Mesenchymal stem cell (in vitro differentiated cells and primary cell): ENCODE measurements around the gene PLCXD3.
"Not testable (repeated sequence)": the region's sequence is repeated elsewhere in the genome, so short reads cannot be mapped to it uniquely, and the experiment has no call there.

Experiments used
- DNase-seq: peaks from one replicate; pipeline ENCODE4 v3.0.0-alpha.2; 2013
- H2AFZ ChIP-seq: one replicate; pipeline ENCODE4 v1.6.1; 2013; ENCODE audit warnings: low read depth, mild to moderate bottlenecking, control low read depth, inconsistent platforms, low read length, moderate library complexity
- H2AK5ac ChIP-seq: 2 replicates; pipeline ENCODE4 v1.6.1; 2013; ENCODE audit warnings: low read length, moderate library complexity, mild to moderate bottlenecking, inconsistent platforms; ENCODE audit not compliant: severe bottlenecking
- H2BK120ac ChIP-seq: one replicate; pipeline ENCODE4 v1.6.1; 2013; ENCODE audit warnings: low read depth, mild to moderate bottlenecking, inconsistent platforms, low read length, moderate library complexity
- H2BK12ac ChIP-seq, 2 experiments: one replicate each; pipeline ENCODE4 v1.6.1; 2013; ENCODE audit warnings: inconsistent platforms in 2 of 2, low read length in 2 of 2, mild to moderate bottlenecking in 2 of 2, moderate library complexity in 2 of 2, control low read depth in 1 of 2
- H2BK15ac ChIP-seq: one replicate; pipeline ENCODE4 v1.6.1; 2013; ENCODE audit warnings: mild to moderate bottlenecking, low read depth, inconsistent platforms; ENCODE audit not compliant: poor library complexity, severe bottlenecking
- H2BK5ac ChIP-seq: 2 replicates; pipeline ENCODE4 v1.6.1; 2013; ENCODE audit warnings: low read depth, mild to moderate bottlenecking, low read length, control low read depth, inconsistent platforms; ENCODE audit not compliant: poor library complexity, severe bottlenecking
- H3K14ac ChIP-seq, 2 experiments: one replicate each; pipeline ENCODE4 v1.6.1; 2013; ENCODE audit warnings: inconsistent platforms in 2 of 2, low read length in 2 of 2, control low read depth in 1 of 2, mild to moderate bottlenecking in 1 of 2, moderate library complexity in 1 of 2
- H3K18ac ChIP-seq, 2 experiments: one replicate each; pipeline ENCODE4 v1.6.1; 2013; ENCODE audit warnings: inconsistent platforms in 2 of 2, low read length in 2 of 2, control low read depth in 1 of 2, low read depth in 1 of 2, mild to moderate bottlenecking in 1 of 2
- H3K23ac ChIP-seq, 2 experiments: one replicate each; pipeline ENCODE4 v1.6.1; 2013; ENCODE audit warnings: inconsistent platforms in 2 of 2, low read length in 2 of 2, mild to moderate bottlenecking in 2 of 2, moderate library complexity in 2 of 2, control low read depth in 1 of 2
- H3K27ac ChIP-seq: 2 replicates; pipeline ENCODE4 v1.5.1; 2013; ENCODE audit warnings: mild to moderate bottlenecking, moderate library complexity, low read length, control low read depth, inconsistent platforms; ENCODE audit not compliant: poor library complexity, severe bottlenecking
- H3K27me3 ChIP-seq, 2 experiments: 2 replicates each; pipeline versions ENCODE4 v1.6.1 to v1.7.0; 2013; ENCODE audit warnings: low read length in 2 of 2, mild to moderate bottlenecking in 2 of 2, moderate library complexity in 2 of 2, control low read depth in 1 of 2, inconsistent platforms in 1 of 2; ENCODE audit not compliant: control insufficient read depth in 1 of 2, insufficient read depth in 1 of 2
- H3K36me3 ChIP-seq, 2 experiments: 2 replicates each; pipeline versions ENCODE4 v1.6.1 to v1.7.0; 2013; ENCODE audit warnings: low read length in 2 of 2, control low read depth in 1 of 2, inconsistent platforms in 1 of 2, low read depth in 1 of 2, mild to moderate bottlenecking in 1 of 2; ENCODE audit not compliant: insufficient read depth in 2 of 2, control insufficient read depth in 1 of 2
- H3K4ac ChIP-seq, 2 experiments: one replicate each; pipeline ENCODE4 v1.6.1; 2013; ENCODE audit warnings: inconsistent platforms in 2 of 2, low read length in 2 of 2, mild to moderate bottlenecking in 2 of 2, moderate library complexity in 2 of 2, control low read depth in 1 of 2, low read depth in 1 of 2
- H3K4me1 ChIP-seq: 2 replicates; pipeline ENCODE4 v1.6.1; 2013; ENCODE audit warnings: low read depth, low read length, control low read depth; ENCODE audit not compliant: control insufficient read depth, insufficient read depth
- H3K4me2 ChIP-seq: 2 replicates; pipeline ENCODE4 v1.6.1; 2013; ENCODE audit warnings: low read length, mild to moderate bottlenecking, inconsistent platforms; ENCODE audit not compliant: poor library complexity, severe bottlenecking
- H3K4me3 ChIP-seq, 2 experiments: 2 replicates each; pipeline versions ENCODE4 v1.5.1 to v1.7.0; 2013; ENCODE audit warnings: low read length in 2 of 2, mild to moderate bottlenecking in 2 of 2, control low read depth in 1 of 2, low read depth in 1 of 2; ENCODE audit not compliant: insufficient read depth in 1 of 2
- H3K79me1 ChIP-seq: replicated peaks from 2 replicates; pipeline ENCODE4 v1.6.1; 2013; ENCODE audit warnings: mild to moderate bottlenecking, control low read depth, low read length, inconsistent platforms; ENCODE audit not compliant: poor library complexity, severe bottlenecking
- H3K9ac ChIP-seq: 2 replicates; pipeline ENCODE4 v1.7.0; 2013; ENCODE audit warnings: mild to moderate bottlenecking, low read length, moderate library complexity
- H3K9me3 ChIP-seq: 2 replicates; pipeline ENCODE4 v1.7.0; 2013; ENCODE audit warnings: mild to moderate bottlenecking, low read length; ENCODE audit not compliant: control insufficient read depth
- H4K8ac ChIP-seq: one replicate; pipeline ENCODE4 v1.6.1; 2013; ENCODE audit warnings: inconsistent platforms, mild to moderate bottlenecking, low read length, moderate library complexity
- H4K91ac ChIP-seq: one replicate; pipeline ENCODE4 v1.6.1; 2013; ENCODE audit warnings: mild to moderate bottlenecking, low read length, inconsistent platforms
- WGBS: methylation state at CpG from one replicate; pipeline ENCODE4 v1.1.7; 2013; ENCODE audit warnings: mixed read lengths; 5-methylcytosine and 5-hydroxymethylcytosine counted together

PLCXD3 gene

DNA sequence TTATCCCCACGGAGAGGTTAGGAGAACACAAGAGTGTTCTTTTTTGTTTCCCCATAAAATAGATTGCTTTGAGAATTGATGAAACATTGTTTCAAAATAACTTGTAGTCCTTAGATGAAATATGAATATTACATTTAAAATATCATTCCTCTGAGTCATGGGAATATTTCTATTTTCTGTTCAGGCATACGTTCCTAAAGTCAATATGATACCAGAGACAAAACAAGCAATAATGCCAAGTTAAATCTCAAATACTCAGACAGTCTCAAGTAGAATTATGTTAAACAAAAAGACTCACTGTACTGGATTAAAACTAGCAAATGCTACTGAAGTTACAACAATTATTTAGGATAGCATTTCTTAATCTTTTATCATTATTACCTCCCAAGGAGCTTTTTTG, 185.3 kb downstream of the PLCXD3 start:
- no peak overlapping the region for H2BK120ac ChIP-seq
- no peaks in the 10 kb centered on the region for H3K9me3 ChIP-seq
- H3K4me2 ChIP-seq, result no peak overlapping the region
- no peak overlapping the region for H2AFZ ChIP-seq
- H2AK5ac ChIP-seq, result no peak overlapping the region
- no peak overlapping the region for H3K27ac ChIP-seq
- H4K91ac ChIP-seq, result no peak overlapping the region
- H4K8ac ChIP-seq, result no peak overlapping the region
- H3K14ac ChIP-seq, result no peak overlapping the region
- no peak overlapping the region for H3K23ac ChIP-seq
- H2BK5ac ChIP-seq, result no peak overlapping the region
- no peaks in the 10 kb centered on the region for H3K4me1 ChIP-seq
- H3K9ac ChIP-seq, result no peak overlapping the region
- H3K36me3 ChIP-seq, result no peaks in the 10 kb centered on the region
- H2BK15ac ChIP-seq, result no peak overlapping the region
- no peaks in the 10 kb centered on the region for H3K27me3 ChIP-seq
- H3K4me3 ChIP-seq, result no peak overlapping the region
- DNase-seq, result no peak
- H3K79me1 ChIP-seq, result no peaks in the 10 kb centered on the region
- no peak overlapping the region for H3K4ac ChIP-seq
- H3K18ac ChIP-seq, result no peak overlapping the region
- 83% methylated on average over 1 of the region's 2 CpGs for WGBS
- H2BK12ac ChIP-seq, result no peak overlapping the region

GRCh38 chr5:41322826-41323225, 187.6 kb downstream of the PLCXD3 start:
- not testable (repeated sequence) for H3K4ac ChIP-seq, H2BK5ac ChIP-seq, H4K8ac ChIP-seq, H2BK15ac ChIP-seq, H3K9ac ChIP-seq, H3K18ac ChIP-seq, H3K4me2 ChIP-seq, H3K9me3 ChIP-seq, H3K4me1 ChIP-seq, H3K79me1 ChIP-seq, H2AK5ac ChIP-seq, H3K14ac ChIP-seq, H2AFZ ChIP-seq, H3K4me3 ChIP-seq, DNase-seq, H3K27ac ChIP-seq, H3K27me3 ChIP-seq, H3K23ac ChIP-seq, H4K91ac ChIP-seq, H3K36me3 ChIP-seq, H2BK120ac ChIP-seq, H2BK12ac ChIP-seq
- no CpG with 5 or more reads among the region's 3 CpGs for WGBS

GRCh38 chr5:41312478-41313060, 197.8 kb downstream of the PLCXD3 start:
- Histone ChIP-seq H3K27me3 (no peaks in the 10 kb centered on the region), H3K18ac (no peak overlapping the region), H2BK5ac (no peak overlapping the region), H3K4ac (no peak overlapping the region), H3K4me1 (no peaks in the 10 kb centered on the region), H4K8ac (no peak overlapping the region), H4K91ac (no peak overlapping the region), H3K9ac (no peak overlapping the region), H2AK5ac (no peak overlapping the region), H3K36me3 (no peaks in the 10 kb centered on the region), H2BK15ac (no peak overlapping the region), H3K4me2 (no peak overlapping the region), H2AFZ (no peak overlapping the region), H2BK12ac (no peak overlapping the region), H3K23ac (no peak overlapping the region), H3K14ac (no peak overlapping the region), H3K9me3 (no peaks in the 10 kb centered on the region), H3K27ac (no peak overlapping the region), H2BK120ac (no peak overlapping the region), H3K4me3 (no peak overlapping the region), H3K79me1 (no peaks in the 10 kb centered on the region)
- 33% methylated on average over 1 of the region's 1 CpG for WGBS
- no peak for DNase-seq

- no peak overlapping the region for H2AFZ ChIP-seq
- no peak overlapping the region for H4K91ac ChIP-seq
- H2BK12ac ChIP-seq, result no peak overlapping the region
- no peak overlapping the region for H3K23ac ChIP-seq
- no peaks in the 10 kb centered on the region for H3K27me3 ChIP-seq
- no peak overlapping the region for H3K14ac ChIP-seq
- no peaks in the 10 kb centered on the region for H3K4me1 ChIP-seq
- H2AK5ac ChIP-seq, result no peak overlapping the region
- H4K8ac ChIP-seq, result no peak overlapping the region
- no peaks in the 10 kb centered on the region for H3K9me3 ChIP-seq
- H2BK120ac ChIP-seq, result no peak overlapping the region
- no peak overlapping the region for H3K4me3 ChIP-seq
- H3K18ac ChIP-seq, result no peak overlapping the region
- H3K4ac ChIP-seq, result no peak overlapping the region
- no peak overlapping the region for H3K4me2 ChIP-seq
- no peak overlapping the region for H3K27ac ChIP-seq
- DNase-seq, result no peak
- H3K9ac ChIP-seq, result no peak overlapping the region
- H2BK5ac ChIP-seq, result no peak overlapping the region
- no peak overlapping the region for H2BK15ac ChIP-seq
- WGBS, result 74% methylated on average over 5 of the region's 5 CpGs
- no peaks in the 10 kb centered on the region for H3K79me1 ChIP-seq
- H3K36me3 ChIP-seq, result no peaks in the 10 kb centered on the region
Observed at GRCh38 chr5:41312066-41312465, 198.3 kb downstream of the PLCXD3 start.
